ENCODE data around the gene NAPB.

The NAPB gene

GRCh38 chr20:23390091-23390774, 31.1 kb downstream of the NAPB start:
- H3K9me2 ChIP-seq (replicated peaks; ENCODE audit: low read depth, low read length): no peaks in the 10 kb centered on the region
- H3K9me3 ChIP-seq (ENCODE audit: insufficient read depth, low read depth, low read length): no peaks in the 10 kb centered on the region
- no peak overlapping the region for H3K4me2 ChIP-seq (ENCODE audit: low read depth, low read length, poor library complexity, severe bottlenecking)
- no peak overlapping the region for H3K4me3 ChIP-seq (ENCODE audit: low read length, poor library complexity, severe bottlenecking)
- H4K20me1 ChIP-seq (ENCODE audit: insufficient read depth, low read length, poor library complexity, severe bottlenecking): no peaks in the 10 kb centered on the region
- H3K4me1 ChIP-seq (ENCODE audit: insufficient read depth, low read length, poor library complexity, severe bottlenecking): no peaks in the 10 kb centered on the region
- no peaks in the 10 kb centered on the region for H3K27me3 ChIP-seq (ENCODE audit: insufficient read depth, low read length, poor library complexity, severe bottlenecking)
- TF ChIP-seq EZH2phosphoT487 (IDR thresholded peaks at IDR 0.05; ENCODE audit: borderline replicate concordance) (no peak), CTCF (conservative IDR thresholded peaks at IDR 0.05; ENCODE audit: low read length) (no peak)
- peaks cover 76% of the 10 kb centered on the region; the same call in 1 of the 2 replicates for H3K36me3 ChIP-seq (ENCODE audit: insufficient read depth, low read length)
- no peaks in the 10 kb centered on the region for H3F3A ChIP-seq (ENCODE audit: low read depth)
- H2AFZ ChIP-seq (ENCODE audit: low read length): no peak overlapping the region
- H3K9ac ChIP-seq (ENCODE audit: low read depth, low read length, poor library complexity, severe bottlenecking): no peak overlapping the region
- no peaks in the 10 kb centered on the region for H3K79me2 ChIP-seq (ENCODE audit: insufficient read depth, low read length)

GRCh38 chr20:23387118-23387443, 34.2 kb downstream of the NAPB start:
- H3K4me1 ChIP-seq (ENCODE audit: insufficient read depth, low read length, poor library complexity, severe bottlenecking): peaks cover 3% of the 10 kb centered on the region
- no peaks in the 10 kb centered on the region for H3K79me2 ChIP-seq (ENCODE audit: insufficient read depth, low read length)
- no peak overlapping the region for H3K4me3 ChIP-seq (ENCODE audit: low read length, poor library complexity, severe bottlenecking)
- TF ChIP-seq CTCF (conservative IDR thresholded peaks at IDR 0.05; ENCODE audit: low read length): no peak
- TF ChIP-seq EZH2phosphoT487 (IDR thresholded peaks at IDR 0.05; ENCODE audit: borderline replicate concordance): no peak
- no peak overlapping the region for H2AFZ ChIP-seq (ENCODE audit: low read length)
- no peaks in the 10 kb centered on the region for H3F3A ChIP-seq (ENCODE audit: low read depth)
- peaks cover 68% of the 10 kb centered on the region; the same call in 1 of the 2 replicates for H3K36me3 ChIP-seq (ENCODE audit: insufficient read depth, low read length)
- no peak overlapping the region for H3K4me2 ChIP-seq (ENCODE audit: low read depth, low read length, poor library complexity, severe bottlenecking)
- no peaks in the 10 kb centered on the region for H3K9me2 ChIP-seq (replicated peaks; ENCODE audit: low read depth, low read length)
- H4K20me1 ChIP-seq (ENCODE audit: insufficient read depth, low read length, poor library complexity, severe bottlenecking): no peaks in the 10 kb centered on the region
- H3K27me3 ChIP-seq (ENCODE audit: insufficient read depth, low read length, poor library complexity, severe bottlenecking): no peaks in the 10 kb centered on the region
- no peak overlapping the region for H3K9ac ChIP-seq (ENCODE audit: low read depth, low read length, poor library complexity, severe bottlenecking)
- no peaks in the 10 kb centered on the region for H3K9me3 ChIP-seq (ENCODE audit: insufficient read depth, low read depth, low read length)

- Histone ChIP-seq H3F3A (ENCODE audit: low read depth) (no peaks in the 10 kb centered on the region), H3K36me3 (ENCODE audit: insufficient read depth, low read length) (peaks cover 64% of the 10 kb centered on the region; the same call in 1 of the 2 replicates), H3K4me1 (ENCODE audit: insufficient read depth, low read length, poor library complexity, severe bottlenecking) (peaks cover 7% of the 10 kb centered on the region), H3K4me2 (ENCODE audit: low read depth, low read length, poor library complexity, severe bottlenecking) (no peak overlapping the region), H2AFZ (ENCODE audit: low read length) (no peak overlapping the region), H3K27me3 (ENCODE audit: insufficient read depth, low read length, poor library complexity, severe bottlenecking) (no peaks in the 10 kb centered on the region), H3K9ac (ENCODE audit: low read depth, low read length, poor library complexity, severe bottlenecking) (no peak overlapping the region), H3K79me2 (ENCODE audit: insufficient read depth, low read length) (no peaks in the 10 kb centered on the region), H4K20me1 (ENCODE audit: insufficient read depth, low read length, poor library complexity, severe bottlenecking) (no peaks in the 10 kb centered on the region), H3K9me2 (replicated peaks; ENCODE audit: low read depth, low read length) (no peaks in the 10 kb centered on the region), H3K9me3 (ENCODE audit: insufficient read depth, low read depth, low read length) (no peaks in the 10 kb centered on the region), H3K4me3 (ENCODE audit: low read length, poor library complexity, severe bottlenecking) (no peak overlapping the region)
- TF ChIP-seq EZH2phosphoT487 (IDR thresholded peaks at IDR 0.05; ENCODE audit: borderline replicate concordance): no peak
- TF ChIP-seq CTCF (conservative IDR thresholded peaks at IDR 0.05; ENCODE audit: low read length): no peak
These were observed 34.8 kb downstream of the NAPB start for GRCh38 chr20:23386304-23387117.
